Fibroblast of lung (primary cell): ENCODE data around the gene PSG2.
"Not testable (repeated sequence)": the region's sequence is repeated elsewhere in the genome, so short reads cannot be mapped to it uniquely, and the experiment has no call there.

Source experiments
- CTCF ChIP-seq, 2 donors: IDR thresholded peaks in 1 of 2; conservative IDR thresholded peaks in 1 of 2; 1 replicate in 1 of 2; 2 replicates in 1 of 2; pipeline ENCODE4 v1.5.1; 2011 to 2012; ENCODE audit warnings: low read length in 2 of 2, control low read depth in 1 of 2, inconsistent platforms in 1 of 2, low read depth in 1 of 2, mild to moderate bottlenecking in 1 of 2
- EZH2 ChIP-seq: IDR thresholded peaks from 2 replicates; pipeline ENCODE4 v1.5.1; 2012; ENCODE audit warnings: low read length, control low read depth, mild to moderate bottlenecking; ENCODE audit errors: missing control alignments

- TF ChIP-seq CTCF (conservative IDR thresholded peaks at IDR 0.05 in 1 of 2, IDR thresholded peaks at IDR 0.05 in 1 of 2; ENCODE audit: low read depth in 1 of 2, low read length in 2 of 2); EZH2: not testable (repeated sequence)
Observed at GRCh38 chr19:43082601-43083000, at the start of gene PSG2.
